Activated CD8-positive, alpha-beta memory T cell treated with anti-CD3 and anti-CD28 coated beads for 24 hours (primary cell): ENCODE measurements around the gene CEACAM21.
A peak's percentile ranks its signal among the peaks of the same experiment; 100 is the strongest.
"Not testable (repeated sequence)": the region's sequence is repeated elsewhere in the genome, so short reads cannot be mapped to it uniquely, and the experiment has no call there.

Experiments
- DNase-seq: peaks from one replicate; pipeline ENCODE4 v3.0.0-alpha.2; 2020

CEACAM21 gene

DNA sequence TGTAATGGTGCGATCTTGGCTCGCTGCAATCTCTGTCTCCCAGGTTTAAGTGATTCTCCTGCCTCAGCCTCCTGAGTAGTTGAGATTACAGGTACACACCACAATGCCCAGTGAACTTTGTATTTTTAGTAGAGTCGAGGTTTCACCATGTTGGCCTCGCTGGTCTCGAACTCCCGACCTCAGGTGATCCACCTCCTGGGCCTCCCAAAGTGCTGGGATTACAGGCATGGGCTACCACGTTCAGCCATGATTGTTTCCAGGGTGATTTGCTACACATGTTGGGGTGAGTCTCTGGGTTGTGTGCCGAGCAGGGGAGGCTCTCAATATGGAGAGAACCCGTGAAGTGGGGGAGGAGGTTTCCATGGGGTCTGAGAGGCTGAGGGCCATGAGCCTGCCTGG lies 24.8 kb upstream of the CEACAM21 start:
- no peak for DNase-seq

DNA sequence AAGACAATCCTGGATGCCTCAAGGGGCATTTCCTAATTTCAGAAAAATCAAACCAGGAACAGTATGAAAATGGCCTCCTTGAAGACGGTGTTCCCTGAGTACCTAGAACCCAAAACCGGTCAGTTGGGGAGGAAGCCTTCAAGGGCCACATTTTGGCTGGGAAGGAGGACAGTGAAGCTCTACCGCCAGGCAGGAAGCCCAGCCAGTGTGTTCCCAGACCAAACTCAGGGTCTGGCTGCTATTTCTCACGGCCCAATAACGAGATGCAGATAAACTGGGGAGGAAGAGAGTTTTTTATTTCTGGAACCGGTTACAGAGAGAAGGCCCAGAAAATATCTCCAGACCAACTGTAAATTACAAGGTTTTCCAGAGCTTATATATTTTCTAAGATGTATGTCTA lies 24.3 kb upstream of the CEACAM21 start:
- DNase-seq, result no peak

DNA sequence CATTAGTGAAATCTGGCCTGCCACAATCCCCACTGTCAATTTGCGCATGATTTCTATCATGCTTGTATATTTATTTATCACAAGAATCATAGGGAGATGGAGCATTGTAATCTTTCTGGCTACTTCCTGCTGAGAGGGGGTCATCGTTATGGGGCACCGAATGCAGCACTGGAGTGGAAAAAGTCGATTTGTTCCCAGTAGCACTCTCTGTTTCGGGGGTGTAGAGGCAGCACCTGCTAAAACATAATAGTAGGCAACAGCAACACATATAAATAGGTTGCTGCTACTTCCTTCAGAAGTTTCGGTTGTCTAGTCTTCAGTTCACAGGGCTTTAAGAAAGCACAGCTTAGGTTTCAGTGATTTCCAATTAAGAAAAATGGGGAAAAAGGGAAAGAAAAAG lies 23.4 kb upstream of the CEACAM21 start:
- no peak for DNase-seq

- no peak for DNase-seq
Measured at GRCh38 chr19:41553804-41554203, 22.2 kb upstream of the CEACAM21 start.

DNA sequence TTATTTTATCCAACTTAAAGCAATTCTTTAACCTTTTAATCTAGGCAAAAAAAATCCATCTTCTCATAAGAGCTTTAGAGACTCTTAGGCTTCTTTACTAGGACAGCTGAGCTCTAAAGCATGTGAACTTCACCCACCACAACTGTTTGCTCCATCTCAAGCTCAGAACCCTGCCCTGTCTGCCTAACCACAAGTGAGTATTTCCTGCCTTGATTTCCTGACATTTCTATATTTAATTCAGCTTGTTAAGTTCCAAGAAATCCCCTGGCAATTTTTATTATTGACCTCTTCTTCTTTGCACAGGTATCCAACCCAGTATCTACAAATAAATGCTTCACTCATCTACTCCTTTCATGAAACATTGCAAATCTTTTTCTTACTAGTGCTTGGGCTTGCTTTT lies 21.1 kb upstream of the CEACAM21 start:
- DNase-seq, result no peak

DNA sequence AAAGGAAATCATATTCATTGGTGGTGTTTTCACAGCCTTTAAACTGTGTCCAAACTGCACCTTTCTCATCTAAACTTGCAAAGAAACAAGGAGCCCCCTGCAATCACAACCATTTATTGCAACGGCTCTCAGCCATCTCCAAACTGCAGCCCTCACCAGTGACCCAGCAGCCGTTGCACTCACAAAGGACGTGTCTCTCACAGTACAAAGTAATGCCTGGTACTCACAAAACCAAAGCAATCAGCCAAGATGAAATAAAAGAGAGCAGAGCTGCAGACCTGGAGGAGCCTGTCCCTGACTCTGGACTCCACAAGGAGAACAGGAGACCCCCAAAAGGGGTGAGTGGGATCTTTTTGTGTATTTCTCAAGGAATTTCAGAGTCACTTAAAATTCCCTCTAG lies 20.2 kb upstream of the CEACAM21 start:
- no peak for DNase-seq

DNA sequence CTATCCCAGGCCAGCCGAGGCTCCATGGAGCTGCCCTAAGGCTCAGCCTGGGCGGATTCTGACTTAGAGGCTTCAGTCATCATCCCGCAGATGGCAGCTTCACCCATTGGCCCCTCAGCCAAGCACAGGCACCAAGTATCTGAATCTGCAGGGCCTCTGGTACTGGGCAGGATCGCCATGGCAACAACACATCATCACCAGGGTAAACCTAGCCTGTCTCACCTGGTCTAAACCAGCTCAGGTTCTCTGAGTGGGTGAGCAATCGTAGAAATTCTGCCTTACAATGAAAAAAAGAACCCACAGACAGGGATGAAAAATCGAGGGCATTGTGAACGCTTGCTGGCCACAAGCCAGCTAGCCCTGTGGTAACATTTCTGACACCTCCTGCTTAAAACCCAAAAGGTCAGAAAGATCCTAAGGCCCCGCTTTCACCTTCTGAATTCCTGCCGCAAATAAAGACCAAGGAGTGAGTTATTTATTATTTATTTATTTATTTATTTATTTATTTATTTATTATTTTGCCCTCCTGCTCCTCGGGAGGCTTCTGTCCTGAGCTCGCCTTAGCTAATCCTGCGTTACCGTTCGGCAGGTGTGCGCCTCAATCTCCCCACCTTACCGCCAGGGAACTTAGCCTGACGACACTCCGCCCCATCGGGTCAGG lies 12.0 kb upstream of the CEACAM21 start:
- no peak for DNase-seq

GRCh38 chr19:41564515-41565378 lies 11.2 kb upstream of the CEACAM21 start:
- no peak for DNase-seq

DNA sequence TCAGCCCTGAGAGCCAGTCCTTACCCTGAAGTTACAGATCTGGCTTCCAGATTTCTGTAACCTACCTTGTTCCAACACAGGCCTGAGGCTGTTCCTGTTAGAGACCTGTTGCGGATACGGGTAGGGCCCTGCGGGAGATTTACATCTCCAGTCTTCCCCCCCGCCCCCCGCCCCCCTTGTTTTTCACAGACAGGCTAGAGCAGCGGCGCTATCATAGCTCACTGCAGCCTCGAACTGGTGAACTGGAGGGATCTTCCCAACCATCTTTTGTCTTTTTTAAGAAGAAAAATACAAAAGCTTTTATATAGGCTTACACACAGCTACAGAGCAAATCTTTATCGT lies 10.6 kb upstream of the CEACAM21 start:
- no peak for DNase-seq

- no peak for DNase-seq
Measured at GRCh38 chr19:41566001-41566400, 10.0 kb upstream of the CEACAM21 start.

GRCh38 chr19:41569481-41570150 lies 6.3 kb upstream of the CEACAM21 start:
- DNase-seq, result no peak

DNA sequence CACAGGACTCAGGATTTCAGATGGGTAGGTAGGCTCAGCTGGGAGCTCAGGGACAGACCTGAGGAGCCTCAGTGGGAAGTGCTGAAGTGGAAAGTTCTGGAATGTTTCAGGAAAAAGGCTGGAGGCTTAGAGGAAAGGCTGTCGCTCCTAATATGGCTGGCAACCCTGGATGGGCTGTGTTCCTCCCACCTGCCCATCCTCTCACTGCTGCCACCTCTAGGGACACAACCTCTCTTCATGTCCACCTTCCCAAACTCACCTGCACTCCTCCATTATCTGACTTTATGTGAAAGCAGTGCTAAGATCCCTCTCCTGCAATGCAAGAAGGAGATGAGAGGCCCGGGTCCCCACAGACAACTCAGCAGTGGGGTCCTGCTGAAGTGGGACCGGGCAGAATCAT lies 5.8 kb upstream of the CEACAM21 start:
- no peak for DNase-seq

- peak; percentile 93 for DNase-seq
Measured at GRCh38 chr19:41570639-41571112, 5.3 kb upstream of the CEACAM21 start.

GRCh38 chr19:41577144-41577830 lies 1.3 kb downstream of the CEACAM21 start:
- DNase-seq, result no peak

GRCh38 chr19:41577833-41578232 lies 1.9 kb downstream of the CEACAM21 start:
- DNase-seq, result no peak

DNA sequence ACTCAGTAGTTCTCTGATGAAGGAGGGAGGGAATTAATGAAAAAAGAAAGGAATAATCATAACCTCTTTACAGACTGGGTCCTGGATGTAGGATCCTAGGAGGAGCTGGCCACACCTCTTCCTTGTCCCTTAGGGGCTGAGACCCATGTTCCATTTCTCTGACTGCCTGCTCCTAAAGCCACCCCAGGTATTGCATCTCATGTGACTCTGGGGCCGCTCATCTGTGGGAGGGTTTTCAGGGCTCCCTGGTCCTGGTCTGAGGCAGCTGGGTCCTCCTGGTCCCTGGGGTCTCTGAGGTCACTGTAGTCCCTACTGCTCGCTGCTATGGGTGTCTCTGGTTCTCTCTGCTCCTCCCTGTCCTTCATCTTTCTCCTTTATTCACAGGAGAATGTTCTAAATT lies 2.9 kb downstream of the CEACAM21 start:
- DNase-seq, result no peak

DNA sequence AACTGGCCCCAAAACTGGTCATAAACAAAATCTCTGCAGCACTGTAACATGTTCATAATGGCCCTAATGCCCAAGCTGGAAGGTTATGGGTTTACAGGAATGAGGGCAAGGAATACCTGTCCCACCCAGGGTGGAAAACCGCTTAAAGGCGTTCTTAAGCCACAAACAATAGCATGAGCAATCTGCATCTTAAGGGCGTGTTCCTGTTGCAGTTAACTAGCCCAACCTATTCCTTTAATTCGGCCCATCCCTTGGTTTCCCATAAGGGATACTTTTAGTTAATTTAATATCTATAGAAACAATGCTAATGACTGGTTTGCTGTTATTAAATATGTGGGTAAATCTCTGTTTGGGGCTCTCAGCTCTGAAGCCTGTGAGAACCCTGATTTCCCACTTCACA lies 5.1 kb downstream of the CEACAM21 start:
- not testable (repeated sequence) for DNase-seq

GRCh38 chr19:41582577-41583182 lies 6.7 kb downstream of the CEACAM21 start:
- DNase-seq, result not testable (repeated sequence)

GRCh38 chr19:41584260-41584810 lies 8.4 kb downstream of the CEACAM21 start:
- no peak for DNase-seq

- DNase-seq, result no peak
Measured at GRCh38 chr19:41584931-41585330, 9.0 kb downstream of the CEACAM21 start.

DNA sequence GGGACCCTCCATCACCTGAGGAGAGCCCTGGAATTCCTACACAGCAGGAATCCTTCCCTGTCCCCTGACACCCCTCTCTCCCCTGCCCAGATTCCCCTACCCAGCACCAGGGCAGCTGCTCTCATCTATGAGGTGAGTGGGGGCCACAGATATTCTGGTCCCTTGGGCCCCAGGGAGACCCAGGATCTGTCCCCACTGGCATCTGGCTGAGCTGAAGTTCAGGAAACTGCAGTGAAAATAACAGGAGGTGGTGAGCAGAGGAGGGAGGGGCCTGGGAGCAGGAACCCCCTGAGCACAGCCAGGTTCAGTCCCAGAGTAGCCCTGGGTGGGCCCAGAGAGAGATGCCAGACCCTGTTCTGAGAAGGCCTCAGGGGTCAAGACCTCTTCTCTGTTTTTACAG lies 10.1 kb downstream of the CEACAM21 start:
- DNase-seq, result no peak

GRCh38 chr19:41587101-41587837 lies 11.3 kb downstream of the CEACAM21 start:
- no peak for DNase-seq
